Stimulated activated CD8-positive, alpha-beta memory T cell treated with anti-CD3 and anti-CD28 coated beads, Interleukin-15, amount 100 ng/mL, for 48 hours (primary cell): ENCODE measurements around the gene MOSPD3.
"Not testable (repeated sequence)": the region's sequence is repeated elsewhere in the genome, so short reads cannot be mapped to it uniquely, and the experiment has no call there.

Experiments used
- DNase-seq, 2 donors: peaks; one replicate each; pipeline ENCODE4 v3.0.0-alpha.2; 2020; ENCODE audit warnings: low read depth in 2 of 2

The MOSPD3 gene

DNA sequence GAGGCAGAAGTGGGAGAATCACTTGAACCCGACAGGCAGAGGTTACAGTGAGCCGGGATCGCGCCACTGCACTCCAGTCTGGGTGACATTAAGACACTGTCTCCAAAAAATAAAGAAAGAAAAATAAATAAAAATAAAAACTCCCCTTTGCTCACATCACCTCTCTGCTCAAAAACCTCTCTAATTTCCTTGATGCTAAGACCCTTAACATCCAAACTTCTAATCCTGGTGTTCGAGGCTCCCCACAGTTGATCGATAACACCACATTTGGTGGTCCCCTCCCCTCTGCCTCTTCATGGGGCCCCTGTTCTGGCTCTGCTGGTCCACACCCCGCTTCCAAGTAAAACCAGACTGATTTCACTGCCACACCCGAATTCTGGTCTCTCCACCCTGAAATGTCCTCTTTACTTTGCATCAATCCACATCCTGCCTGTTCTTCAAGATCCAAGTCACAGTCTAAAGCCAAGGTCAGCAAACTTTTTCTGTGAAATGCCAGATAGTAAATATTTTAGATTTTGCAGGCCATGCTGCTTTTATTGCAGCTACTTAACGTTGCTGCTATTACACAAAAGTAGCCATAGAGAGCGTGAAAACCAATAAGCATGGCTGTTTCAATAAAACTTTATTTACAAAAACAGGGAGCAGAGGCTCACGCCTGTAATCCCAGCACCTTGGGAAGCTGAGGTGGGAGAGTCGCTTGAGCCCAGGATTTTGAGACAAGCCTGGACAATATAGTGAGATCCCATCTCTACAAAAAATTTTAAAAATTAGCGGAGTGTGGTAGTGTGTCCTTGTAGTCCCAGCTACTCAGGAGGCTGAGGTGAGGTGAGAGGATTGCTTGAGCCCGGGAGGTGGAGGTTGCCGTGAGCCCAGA, 11.8 kb downstream of the MOSPD3 start:
- no peak for DNase-seq

DNA sequence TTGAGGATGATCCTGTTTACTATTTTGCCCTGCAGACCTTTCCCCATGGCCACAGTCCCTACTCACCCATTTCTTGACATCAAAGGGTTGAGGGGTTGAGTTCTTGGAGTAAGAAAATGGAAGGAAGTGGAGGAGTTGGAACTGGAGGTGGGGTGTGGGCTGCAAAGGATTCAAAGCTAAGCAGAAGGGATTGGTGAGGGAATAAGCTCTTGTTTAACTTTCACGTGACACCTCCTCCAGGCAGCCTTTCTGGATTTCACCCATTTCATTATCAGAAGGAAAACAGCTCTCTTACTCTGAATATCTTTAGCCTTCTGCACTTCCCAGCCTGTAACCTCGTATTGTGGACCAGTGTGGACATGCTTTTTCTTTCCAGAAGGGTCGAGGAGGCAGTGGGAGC, 13.7 kb downstream of the MOSPD3 start:
- no peak for DNase-seq

DNA sequence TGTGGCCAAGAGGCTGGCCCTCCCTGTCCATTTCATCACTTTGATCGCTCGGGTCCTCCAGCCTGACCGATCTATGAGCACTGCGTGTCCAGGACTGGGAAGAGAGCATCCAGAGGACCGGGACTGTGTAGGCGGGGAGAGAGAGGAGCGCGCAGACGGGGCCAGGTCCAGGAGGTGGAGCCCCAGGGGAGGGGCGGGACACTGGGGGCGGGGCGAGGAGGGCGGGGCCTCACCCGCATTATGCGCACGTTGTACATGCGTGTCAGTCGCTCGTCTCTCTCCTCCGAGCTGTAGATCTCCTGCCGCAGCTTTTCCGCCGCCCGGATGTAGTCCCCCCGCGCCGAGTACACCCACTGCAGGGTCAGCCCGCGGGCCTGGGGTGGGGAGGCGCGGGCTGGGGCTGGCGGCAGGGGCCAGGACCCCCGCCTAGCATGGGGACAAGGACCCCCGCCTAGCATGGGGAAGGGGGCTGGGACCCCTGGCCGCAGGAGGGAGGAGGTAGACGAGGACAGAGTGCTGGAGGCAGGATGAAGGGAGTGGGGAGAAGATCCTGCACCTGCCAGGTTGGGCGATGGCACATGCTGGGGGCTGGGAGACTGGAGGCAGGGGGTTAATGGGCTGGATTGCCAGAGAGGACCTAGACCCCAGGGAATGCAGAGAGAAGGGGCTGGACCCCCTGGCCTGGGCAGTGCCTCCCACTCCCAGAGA, 14.3 kb downstream of the MOSPD3 start:
- DNase-seq, result peak; percentile 82 to 89

DNA sequence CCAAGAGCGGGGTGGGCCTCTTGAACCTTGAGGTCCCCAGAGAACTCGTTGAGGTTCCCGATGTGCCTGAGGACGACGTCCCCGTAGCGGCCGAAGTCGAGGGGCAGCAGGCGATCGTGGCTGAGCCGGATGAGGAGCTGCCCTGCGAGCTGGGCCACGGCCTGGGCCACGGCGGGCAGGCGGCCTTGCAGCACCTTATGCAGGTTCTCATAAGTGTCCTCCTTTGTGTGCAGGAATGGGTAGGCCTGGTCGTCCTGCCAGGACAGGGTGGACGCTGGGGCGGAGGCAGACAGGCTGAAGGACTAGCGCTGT, 14.9 kb downstream of the MOSPD3 start:
- no peak for DNase-seq

DNA sequence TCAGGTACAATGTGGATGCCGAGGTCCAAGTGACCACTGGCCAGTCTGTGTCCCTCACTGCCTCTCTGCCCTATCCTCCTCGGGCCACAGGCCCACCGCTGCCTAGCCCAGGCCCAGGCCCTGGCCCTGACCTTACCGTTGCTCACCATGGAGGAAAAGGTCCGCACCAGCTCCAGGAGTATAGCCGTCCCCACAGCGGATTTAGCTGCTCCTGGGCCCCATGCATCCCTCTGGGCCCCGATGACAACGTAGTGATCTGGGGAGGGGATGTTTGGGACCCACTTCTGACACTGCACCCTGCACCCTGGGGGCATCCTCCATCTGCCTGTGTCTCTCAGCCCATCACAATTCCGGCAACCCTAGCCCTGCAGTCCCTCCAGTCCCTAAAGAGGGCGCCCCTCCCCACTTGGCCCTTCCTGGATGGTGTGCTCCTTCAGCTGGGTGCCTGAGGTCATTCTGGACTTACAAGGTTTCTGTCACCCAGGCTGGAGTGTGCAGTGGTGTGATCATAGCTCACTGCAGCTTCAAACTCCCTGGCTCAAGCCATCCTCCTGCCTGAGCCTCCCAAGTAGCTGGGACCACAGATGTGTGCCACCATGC, 16.9 kb downstream of the MOSPD3 start:
- no peak for DNase-seq

DNA sequence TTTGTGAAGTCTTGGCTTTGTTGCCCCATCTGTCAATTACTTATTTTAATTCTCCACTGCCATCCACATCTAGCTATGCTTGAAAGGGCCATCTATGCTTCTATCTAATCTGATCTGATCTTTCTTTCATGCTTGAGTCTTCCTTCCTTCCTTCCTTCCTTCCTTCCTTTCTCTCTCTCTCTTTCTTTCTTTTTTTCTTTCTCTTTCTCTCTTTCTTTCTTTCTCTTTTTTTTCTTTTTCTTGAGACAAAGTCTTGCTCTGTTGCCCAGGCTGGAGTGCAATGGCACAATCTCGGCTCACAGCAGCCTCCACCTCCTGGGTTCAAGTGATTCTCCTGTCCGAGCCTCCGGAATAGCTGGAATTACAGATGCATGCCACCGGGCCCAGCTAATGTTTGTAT, 17.7 kb downstream of the MOSPD3 start:
- no peak for DNase-seq

DNA sequence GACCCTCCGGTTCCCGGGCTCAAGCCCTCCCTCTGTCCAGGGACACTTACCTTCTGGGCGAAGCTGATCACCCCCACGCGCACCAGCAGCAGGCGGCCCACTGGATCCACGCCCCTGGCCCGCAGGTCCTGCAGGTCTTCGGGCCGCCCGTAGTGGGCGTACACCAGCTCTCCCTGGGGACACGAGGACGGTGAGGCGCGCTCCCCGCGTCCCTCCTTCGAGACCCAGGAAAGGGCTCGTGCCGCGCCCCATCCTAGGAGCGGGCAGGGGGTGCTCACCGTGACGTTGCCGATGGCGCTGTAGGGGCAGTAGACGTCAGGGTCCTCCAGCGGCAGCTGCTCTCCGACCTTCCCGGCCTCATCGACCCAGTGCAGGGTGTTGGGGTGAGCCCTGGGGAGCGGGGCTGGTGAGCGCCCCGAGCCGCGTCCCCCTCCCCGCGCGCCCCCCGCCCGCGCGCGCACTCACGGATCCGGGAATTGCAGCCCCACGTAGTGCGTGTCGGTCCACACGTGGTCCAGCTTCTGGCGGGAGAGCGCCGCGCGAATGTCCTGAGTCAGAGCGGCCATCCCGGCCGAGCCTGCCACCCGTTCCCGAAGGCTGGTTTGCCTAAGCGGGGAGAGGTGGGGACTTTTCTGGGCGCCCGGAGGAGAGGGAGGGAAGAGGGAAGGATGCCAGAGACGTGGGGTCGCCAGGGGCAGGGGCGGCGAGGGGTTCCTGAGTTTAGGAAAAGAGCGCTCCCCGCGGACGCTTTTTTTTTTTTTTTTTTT, 20.8 kb downstream of the MOSPD3 start:
- peak; percentile 49 to 58 for DNase-seq

DNA sequence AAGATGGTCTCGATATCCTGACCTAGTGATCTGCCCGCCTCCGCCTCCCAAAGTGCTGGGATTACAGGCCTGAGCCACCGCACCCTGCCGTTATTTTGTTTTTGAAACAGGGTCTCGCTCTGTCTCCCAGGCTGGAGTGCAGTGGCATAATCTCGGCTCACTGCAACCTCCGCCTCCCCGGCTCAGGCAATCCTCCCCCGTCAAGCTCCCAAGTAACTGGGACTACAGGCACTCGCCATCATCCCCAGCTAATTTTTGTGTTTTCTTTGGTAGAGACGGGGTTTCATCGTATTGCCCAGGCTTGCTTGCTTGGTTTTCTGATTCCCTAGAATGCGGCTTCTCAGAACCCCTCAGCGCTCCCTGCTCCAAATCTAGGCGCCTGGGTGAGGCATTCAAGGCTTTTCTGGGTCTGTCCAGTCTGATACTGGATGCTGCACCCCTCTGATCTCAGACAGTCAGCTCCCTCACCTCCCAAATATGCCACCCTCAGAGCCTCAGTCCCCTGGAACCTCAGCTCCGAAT, 27.7 kb downstream of the MOSPD3 start:
- DNase-seq, result no peak

DNA sequence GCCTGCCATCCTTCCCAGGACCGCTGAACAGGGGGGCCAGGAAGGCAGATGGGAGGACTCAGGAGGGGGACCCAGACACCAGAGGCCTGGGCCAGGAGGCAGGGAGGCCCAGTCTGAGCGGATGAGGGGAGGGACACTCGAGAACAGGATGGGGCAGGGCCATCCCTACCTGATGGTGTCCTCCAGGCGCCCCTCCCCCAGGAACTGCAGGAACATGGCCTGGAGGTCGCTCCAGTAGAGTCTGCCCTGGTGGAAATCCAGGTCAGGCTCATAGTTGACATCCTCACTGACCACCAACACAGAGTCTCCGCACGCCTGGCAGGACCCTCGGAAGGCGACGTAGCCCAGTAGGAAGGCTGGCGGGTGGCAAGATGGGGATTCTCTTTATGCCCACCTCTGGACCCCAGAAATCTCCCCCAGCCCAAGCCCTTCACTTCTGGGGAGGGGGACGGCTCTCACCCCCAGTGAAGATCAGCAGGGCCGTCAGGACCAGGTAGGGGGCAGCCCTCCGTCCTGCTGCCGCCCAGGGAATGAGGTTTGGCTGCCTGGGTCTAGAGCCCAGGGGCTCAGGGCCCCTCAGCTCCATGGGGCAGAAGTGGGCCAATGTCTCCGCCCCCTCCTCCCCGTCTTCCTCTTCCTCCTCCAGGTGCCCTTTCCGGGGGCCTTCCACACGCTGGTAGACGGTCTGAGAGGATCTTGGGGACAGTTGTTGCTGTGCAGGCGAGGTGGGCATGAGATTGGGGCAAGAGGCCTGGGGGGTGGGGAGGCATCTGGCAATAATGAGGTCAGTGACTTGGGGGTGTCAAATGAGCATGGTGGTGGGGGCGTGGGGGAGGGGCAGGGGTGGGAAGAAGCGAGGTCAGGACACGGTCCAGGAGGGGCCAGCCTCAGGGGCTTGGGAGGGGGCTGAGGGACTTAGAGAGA, 28.4 kb downstream of the MOSPD3 start:
- DNase-seq, result no peak

DNA sequence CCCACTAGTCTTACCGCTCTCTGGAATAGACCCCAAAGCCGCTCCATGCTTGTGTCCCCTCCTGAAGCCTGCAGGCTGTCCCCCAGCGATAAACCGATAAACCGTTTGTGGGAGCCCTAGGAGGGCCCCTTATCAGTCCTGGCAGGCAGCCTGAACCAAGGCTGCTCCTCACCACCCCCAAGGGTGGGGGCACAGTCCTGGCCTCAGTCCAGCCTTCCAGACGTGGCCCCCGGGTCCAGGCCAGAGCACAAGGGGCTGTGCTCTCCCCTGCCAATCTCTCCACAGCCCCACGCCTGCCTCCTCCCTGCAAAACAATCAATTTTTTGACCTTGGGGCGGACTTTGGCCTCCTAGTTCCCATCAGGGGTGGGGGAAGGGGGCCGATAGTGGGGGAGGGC, 29.1 kb downstream of the MOSPD3 start, which contains the start of gene TFR2:
TFR2 (minus strand) TSS at position 90 of the 397 bp plus-strand sequence; CDS start at position 47, 43 bp downstream.
- DNase-seq, result no peak

DNA sequence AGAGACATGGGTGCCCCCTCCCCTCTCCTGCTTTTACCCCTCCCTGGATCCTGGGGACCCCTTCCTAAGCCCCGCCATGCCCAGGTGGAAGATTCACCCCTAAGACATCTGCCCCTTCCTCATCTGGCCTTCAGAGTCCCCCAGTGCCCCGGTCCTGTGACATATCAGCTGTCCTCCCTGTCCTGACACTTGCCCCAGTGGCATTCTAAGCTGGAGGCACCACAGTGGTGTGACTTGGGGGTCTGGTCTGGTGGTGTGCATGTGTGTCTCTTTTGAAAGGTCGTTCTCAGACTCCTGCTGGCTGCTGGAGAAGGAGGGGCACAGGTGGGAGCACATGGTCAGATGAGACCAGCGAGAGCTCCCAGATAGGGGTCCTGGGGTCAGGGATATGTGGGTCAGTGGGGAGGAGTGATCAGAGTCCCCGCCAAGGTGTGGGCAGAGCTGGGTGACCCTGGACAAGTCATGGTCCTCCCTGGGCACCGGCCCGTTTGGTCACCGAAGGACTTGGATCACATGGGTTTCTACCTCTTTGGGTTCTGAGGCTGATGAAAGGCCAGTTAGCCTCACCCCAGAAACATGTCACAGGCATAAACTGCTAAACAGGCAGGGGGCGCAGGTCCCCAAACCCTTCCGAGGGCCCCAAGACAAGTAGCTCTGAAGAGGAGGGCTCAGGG, 29.7 kb downstream of the MOSPD3 start:
- DNase-seq, result no peak

DNA sequence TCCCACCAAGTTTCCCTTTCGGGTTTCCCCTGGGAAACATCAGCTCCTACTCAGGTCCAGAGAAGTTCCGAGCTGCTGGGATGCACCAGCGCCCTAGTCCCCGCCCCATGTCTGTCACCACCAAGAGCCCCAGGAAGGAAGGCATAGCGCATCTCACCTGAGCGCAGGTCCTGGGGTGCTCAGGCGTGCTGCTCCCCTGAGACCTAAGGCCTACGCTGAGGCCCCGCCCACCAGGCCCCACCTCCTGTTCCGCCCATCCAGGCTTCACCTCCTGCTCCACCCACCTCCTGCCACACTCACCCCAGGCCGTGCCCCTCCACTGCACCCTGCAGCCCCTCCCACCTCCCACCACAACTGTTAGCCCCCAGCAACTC, 30.2 kb downstream of the MOSPD3 start:
- DNase-seq, result no peak

DNA sequence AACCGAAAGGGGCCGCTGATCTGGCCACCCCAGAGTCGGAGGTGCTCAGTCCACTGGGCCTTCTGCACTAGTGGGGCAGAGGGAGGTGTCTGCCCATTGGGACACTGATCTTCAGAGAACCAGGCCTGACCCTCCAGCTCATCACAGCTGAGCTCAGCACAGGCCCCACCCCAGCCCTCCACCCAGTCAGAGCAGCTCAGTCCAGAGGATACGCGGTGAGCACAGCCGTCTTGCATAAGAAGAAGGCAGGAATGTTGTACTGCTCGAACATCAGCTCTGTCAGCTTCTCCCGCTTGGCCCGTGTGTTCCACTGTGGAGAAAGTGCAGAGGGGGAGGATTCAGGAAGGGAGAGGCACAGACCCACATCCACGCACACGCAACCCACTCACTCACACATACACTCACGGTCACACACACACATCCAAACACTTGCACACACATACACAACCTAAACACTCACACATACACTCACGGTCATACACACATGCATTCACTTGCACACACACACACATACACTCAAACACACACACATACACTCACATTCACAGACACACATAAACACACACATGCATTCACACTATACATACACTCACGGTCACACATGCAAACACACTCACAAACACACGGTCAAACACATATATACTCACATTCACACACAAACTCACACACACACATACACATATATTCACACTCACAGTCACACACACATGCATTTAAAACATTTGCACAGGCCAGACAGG, 37.7 kb downstream of the MOSPD3 start:
- no peak for DNase-seq

DNA sequence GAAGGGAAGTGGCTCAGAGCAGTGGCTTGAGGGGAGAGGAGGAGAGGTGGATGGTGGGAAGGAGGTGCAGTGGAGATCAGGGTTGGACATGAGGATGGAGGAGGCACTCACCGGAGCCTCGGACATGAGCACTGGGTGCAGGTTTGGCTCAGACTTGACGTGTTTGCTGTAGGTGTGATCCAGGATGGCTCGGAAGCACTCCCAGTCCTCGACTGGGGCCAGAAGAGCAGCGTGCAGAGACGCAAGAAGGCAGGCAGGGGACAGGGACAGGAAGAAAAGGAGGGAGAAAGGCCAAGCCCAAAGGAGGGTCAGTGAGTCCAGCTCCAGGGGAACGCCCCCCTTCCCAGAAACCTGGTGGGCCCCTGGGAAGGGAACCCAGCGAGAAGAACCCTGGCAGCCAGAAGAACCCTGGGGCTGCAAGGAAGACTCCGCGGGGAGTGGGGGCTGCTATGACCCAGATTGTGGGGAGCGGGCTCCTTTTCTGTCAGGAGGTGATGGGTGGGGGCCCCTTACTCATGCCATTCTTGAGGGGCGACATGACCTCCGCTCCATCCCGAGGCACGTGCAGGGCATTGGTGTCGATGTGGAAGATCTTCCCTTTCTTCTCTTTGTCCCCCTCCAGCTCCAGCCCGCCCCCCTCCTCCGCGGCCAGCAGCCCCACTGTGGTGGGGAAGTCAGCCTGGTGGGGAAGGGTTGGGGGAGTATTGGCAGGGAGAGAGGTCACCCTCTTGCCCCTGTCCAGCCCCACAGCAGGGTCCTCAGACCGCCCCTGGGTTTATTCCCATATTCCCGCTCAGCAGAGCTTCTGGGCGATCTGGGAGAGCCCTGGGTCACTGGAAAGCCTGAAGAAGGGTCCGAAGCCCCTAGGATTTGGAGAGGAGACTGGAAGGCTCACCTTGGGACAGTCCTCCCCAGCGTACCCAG, 42.8 kb downstream of the MOSPD3 start:
- DNase-seq, result no peak

DNA sequence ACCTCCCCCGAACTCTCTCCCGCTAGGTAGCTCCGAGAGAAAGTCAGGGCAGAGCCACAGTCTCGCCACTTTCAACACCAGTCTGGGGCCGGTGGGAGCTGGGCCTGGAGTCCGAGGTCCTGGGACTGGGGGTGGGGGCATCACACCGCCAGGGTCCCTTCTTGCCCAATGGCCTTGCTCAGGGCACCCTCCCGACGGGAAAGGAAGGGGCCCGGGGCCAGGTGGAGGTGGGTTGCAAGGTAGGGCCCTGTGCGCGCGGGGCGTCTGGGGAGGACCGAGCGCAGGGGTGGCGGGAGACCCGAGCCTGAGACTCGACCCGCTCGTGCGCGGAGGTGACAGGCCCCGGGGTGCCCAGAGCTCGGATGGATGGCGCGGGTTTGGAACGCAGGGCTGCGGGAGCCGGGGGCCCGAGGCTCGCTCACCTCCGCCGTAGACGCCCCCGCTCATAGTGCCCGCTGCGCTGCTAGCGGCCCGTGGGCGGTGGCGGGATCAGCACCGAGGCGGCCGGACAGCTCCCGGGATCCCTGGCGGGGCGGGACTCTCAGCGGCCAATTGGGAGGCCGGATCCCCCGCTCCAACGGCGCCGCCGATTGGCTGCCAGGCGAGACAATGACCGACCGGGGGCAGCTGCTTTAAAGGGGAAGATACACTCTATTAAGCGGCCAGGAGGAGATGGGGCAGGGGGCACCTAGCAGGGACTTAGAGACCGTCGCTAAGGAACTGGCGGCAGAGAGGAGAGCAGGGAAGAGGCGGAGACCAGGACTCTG, 43.8 kb downstream of the MOSPD3 start, which contains the start of gene ACTL6B:
ACTL6B (minus strand) TSS at position 541 of the 767 bp plus-strand sequence; CDS start at position 447, 94 bp downstream.
- peak; percentile 41 to 58 for DNase-seq

DNA sequence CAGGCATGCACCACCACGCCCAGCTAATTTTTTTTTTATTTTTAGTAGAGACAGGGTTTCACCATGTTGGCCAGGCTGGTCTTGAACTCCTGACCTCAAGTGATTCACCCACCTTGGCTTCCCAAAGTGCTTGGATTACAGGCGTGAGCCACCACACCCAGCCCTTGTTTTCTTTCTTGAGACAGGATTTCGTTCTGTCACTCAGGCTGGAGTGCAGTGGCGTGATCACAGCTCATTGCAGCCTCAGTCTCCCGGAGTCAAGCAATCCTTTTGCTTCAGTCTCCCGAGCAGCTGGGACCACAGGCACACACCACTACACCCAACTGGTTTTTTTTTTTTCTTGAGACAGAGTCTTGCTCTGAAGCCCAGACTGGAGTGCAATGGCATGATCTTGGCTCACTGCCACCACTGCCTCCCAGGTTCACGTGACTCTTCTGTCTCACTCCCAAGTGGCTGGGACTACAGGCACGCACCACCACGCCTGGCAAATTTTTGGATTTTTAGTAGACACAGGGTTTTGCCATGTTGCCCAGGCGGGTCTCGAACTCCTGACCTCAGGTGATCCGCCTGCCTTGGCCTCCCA, 49.9 kb downstream of the MOSPD3 start:
- not testable (repeated sequence) for DNase-seq
